Left cardiac atrium (tissue), 4 donors: ENCODE results near the gene DDX42. TPM values are rescaled to one million over a fixed set of nuclear protein-coding genes. Genes with fewer than 3 reads are reported as not detected.
"Not testable (repeated sequence)": the region's sequence is repeated elsewhere in the genome, so short reads cannot be mapped to it uniquely, and the experiment has no call there.

Experiments used
- ATAC-seq, 2 donors: fragments of 200-7000 bp; cut with Tn5 transposase; one replicate each; pipeline ENCODE4 v1.9.1; 2020; ENCODE audit warnings: mild to moderate bottlenecking in 2 of 2, moderate library complexity in 2 of 2
- DNase-seq: peaks from one replicate; pipeline ENCODE4 v3.0.0-alpha.2; 2020
- intact Hi-C, 2 donors: fragments of 100-400 bp; cut with DNase I; formaldehyde crosslinking; loops; one replicate each; pipeline versions ENCODE4 v1.14.1 to v1.15.1; 2022 to 2023
- total RNA-seq, 2 donors: library from RNA; stranded (reverse); fragmentation: NEBNext Ultra II Directional; extraction: Animal tissue kit (Norgen Biotek cat#: 25700); gene quantifications; one replicate each; pipeline ENCODE4 v1.2.1, GENCODE V29; 2021
- donor health status: DM: no; HTN: yes; CAD: no.
- donor health status: DM: no; HTN: yes; CAD: no; lungs with severe emphysema.
- donor health status: DM: yes; HTN: yes; CAD: no.
- donor health status: Dilated cardiomyopathy.

The DDX42 gene
- total RNA-seq, 2 donors from 2014 or later, result 45.2 to 74.2 TPM

DNA sequence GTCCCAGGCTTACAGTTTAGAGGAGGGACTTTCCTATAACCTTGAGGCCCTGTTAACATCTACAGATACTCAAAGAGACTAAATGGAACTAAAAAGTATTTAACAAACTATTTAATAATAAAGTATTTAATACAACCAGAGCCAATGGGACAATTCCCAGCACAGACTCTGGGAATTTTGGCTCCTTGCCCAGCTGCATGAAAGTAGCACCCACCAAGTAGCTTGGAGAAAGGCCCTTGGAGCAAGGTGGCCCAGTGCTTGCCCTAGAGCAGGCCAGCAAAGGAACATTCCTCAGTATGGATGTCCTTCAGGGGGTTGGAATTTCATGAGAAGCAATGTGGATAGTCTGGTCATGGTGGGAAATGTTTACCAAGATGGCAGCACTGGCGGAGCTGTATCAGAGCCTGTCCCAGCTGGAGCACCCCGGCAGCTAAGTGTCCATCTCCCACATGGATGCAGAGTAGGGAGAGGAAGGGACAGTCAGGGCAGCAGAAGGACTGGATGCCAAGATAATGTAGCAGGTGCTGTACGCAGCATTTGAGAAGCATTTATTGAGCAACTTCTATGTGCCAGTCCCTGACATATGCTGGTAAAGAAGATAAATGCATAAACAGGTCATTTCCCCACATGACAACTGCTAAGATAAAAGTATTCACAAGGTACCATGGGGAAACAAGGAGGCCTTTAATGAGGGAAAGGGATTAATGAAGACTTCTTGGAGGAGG is 73.7 kb downstream of the DDX42 start:
- DNase-seq (no peak), ATAC-seq (no peak)
- intact Hi-C loops, result no loop called here

DNA sequence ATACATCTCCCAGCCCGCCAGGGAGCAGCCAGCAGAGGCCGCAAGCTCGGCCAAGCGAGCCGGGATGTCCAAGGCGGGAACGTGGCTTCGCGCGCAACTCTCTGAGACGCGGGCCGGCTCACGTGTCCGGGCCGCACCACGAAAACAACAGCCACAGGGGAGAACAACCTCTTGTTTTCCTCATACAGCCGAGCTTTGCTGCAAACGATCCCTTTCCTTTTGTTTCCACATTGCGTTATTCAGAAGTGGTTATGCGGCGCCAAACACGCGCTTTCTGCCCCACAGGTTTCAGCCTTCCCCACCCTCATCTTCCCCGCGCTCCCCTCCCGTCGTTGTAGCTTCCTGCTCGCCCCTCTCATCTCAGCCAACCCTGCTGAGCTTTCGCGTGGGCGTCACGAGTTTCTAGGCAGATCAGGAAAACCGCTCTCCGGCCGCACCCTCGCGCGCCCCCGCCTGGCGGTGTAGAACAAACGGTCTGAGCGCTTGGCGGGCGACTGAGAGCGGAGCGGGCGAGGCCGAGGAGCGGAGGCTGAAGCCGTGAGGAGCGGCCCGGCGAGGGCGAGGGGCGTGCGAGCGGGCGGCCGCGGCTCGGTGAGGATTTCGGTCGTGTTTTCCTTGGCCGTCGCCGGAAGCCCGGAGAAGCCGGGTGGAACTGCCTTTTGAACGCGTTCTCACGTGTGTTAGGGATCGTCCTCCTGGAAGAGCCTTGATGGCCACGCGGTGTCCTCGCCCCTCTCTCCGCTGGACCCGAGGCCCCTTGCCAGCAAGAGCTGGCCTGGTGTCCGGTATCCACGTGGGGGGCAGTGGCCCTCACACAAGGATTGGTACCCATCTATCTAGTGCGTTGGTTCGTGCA is 75.1 kb downstream of the DDX42 start:
- intact Hi-C loops, result no loop called here
- peak; percentile 93 to 97 for ATAC-seq
- DNase-seq, result peak; percentile 95

DNA sequence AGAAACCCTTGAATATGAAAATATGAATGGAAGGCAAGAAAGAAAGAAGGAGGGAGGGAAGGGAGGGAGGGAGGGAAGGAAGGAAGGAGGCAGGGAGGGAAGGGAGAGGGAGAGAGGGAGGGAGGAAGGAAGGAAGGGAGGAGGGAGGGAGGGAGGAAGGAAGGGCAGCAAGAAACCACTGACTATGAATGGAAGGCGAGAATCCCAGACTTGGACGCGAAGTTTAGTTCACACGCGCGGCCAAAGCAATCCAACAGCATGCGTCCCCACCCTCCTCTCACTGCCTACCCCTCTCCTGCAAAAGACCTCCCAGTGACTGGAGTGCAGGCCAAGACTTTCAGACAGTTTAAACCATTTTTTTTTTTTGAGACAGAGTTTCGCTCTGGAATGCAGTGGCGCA is 76.4 kb downstream of the DDX42 start:
- ATAC-seq (no peak), DNase-seq (no peak)
- intact Hi-C loops, result no loop called here

DNA sequence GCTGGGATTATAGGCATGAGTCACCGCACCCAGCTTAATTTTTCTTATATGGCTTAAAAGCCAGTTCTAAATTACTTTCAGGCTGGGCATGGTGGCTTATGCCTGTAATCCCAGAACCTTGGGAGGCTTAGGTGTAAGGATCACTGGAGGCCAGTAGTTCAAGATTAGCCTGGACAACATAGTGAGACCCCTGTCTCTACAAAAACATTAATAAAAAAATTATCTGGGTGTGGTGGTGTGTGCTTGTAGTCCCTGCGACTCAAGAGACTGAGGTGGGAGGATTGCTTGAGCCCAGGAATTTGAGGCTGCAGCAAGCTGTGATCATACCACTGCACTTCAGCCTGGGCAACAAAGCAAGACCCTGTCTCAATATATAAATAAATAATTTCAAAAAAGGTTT is 79.3 kb downstream of the DDX42 start:
- ATAC-seq, result no peak
- intact Hi-C loops, result no loop called here

DNA sequence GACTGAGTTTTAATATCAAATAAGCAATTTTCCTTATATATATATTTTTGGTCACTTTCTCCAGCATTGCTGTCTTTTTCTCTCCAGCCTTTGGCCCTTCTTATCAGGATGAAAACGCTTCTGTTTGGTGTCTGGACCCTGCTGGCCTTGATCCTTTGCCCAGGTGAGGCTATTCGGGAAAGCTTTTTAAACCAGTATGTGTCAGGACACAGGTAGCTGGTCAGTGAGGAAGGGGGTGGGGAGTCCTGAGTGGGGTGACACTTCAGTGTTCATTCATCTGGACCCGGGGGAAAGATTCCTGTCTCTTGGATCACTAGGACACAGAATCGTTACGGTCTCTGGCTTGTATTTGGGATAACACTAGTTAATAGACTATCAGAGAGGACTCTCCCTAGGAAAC is 80.7 kb downstream of the DDX42 start:
- intact Hi-C loops, result no loop called here
- no peak for DNase-seq
- no peak for ATAC-seq

More for the DNA sequence above, 79.3 kb downstream of the DDX42 start:
- no peak for DNase-seq

DNA sequence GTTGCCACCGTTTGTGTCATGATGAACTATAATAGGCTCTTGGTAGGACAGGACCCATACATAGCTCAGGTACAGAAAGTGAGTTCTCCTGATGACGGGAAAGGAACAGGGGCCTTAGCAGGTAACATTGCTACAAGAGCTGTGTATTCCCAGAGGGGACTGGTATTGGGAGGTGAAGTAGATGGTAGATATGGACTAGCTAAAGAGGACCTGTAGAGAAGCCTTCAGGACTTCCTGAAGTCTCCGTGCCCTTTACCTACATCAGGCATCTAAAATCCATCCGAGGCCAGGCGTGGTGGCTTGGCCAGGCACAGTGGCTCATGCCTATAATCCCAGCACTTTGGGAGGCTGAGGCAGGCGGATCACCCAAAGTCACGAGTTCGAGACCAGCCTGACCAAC is 81.2 kb downstream of the DDX42 start:
- ATAC-seq (no peak), DNase-seq (no peak)
- intact Hi-C loops, result no loop called here

DNA sequence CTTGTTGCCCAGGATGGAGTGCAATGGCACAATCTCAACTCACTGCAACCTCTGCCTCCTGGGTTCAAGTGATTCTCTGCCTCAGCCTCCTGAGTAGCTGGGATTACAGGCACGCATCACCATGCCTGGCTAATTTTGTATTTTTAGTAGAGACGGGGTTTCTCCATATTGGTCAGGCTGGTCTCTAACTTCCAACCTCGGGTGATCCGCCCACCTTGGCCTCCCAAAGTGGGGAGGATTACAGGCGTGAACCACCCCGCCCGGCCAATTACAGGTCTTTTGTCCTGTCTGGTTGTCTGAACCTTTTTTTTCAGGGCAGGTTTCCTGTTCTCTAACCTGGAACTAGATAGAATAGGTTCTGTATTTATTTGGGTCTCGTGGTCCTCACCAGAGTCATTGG is 82.5 kb downstream of the DDX42 start:
- intact Hi-C loops, DNase-seq, ATAC-seq: not testable (repeated sequence)

DNA sequence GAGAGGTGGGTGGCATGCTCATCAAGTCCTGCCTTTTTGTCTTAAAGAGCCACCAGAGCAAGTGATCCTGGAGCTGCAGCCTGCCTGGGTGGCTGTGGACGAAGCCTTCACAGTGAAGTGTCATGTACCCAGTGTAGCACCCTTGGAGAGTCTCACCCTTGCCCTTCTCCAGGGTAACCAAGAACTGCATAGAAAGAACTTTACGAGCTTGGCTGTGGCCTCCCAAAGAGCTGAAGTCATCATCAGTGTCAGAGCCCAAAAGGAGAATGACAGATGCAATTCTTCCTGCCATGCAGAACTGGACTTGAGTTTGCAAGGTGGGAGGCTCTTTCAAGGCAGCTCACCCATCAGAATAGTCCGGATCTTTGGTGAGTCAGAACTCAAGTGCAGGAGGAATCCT is 85.3 kb downstream of the DDX42 start:
- ATAC-seq (no peak), DNase-seq (no peak)
- intact Hi-C loops, result no loop called here

DNA sequence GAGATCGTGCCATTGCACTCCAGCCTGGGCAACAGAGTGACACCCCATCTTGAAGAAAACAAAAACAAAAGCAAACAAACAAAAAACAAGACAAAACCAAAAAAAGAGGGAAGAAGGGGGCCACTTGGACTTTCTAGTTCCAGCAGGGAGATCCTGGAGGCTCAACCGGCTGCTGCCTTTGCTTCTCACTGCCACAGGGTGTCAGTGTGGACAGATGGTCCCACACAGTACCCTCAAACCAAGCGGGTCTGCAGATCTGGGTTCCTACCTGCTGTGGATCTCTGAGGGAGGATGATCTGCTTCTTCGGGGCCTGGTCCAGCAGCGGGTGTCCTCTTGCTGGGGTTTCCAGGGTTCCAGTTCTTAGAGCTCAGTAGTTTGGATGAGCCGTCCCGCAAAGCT is 92.7 kb downstream of the DDX42 start:
- intact Hi-C loops, ATAC-seq, DNase-seq: not testable (repeated sequence)

Other genes starting within 250 kb of the DDX42 start
- gene DCAF7, start 223.7 kb upstream of the DDX42 start, total RNA-seq, result 10 to 100 TPM; 43.5 to 49.5 TPM
- gene TACO1, start 173.3 kb upstream of the DDX42 start, total RNA-seq, result 10 to 100 TPM; 32.4 to 33.6 TPM
- 10 to 100 TPM; 38.2 to 45.3 TPM for gene MAP3K3, start 151.8 kb upstream of the DDX42 start, total RNA-seq
- 1 to 10 TPM; 6.6 to 9.6 TPM for gene LIMD2, start 74.0 kb upstream of the DDX42 start, total RNA-seq
- 10 to 100 TPM; 21.2 to 23.7 TPM for gene STRADA, start 32.4 kb upstream of the DDX42 start, total RNA-seq
- 100 to 1,000 TPM in 1 of 2 donors, 10 to 100 TPM in 1; 88.9 to 139 TPM for gene CCDC47, start 573 bp upstream of the DDX42 start, total RNA-seq
- 100 to 1,000 TPM; 122 to 143 TPM for gene PSMC5, start 53.3 kb downstream of the DDX42 start, total RNA-seq
- 10 to 100 TPM; 33.1 to 38.1 TPM for gene FTSJ3, start 53.5 kb downstream of the DDX42 start, total RNA-seq
- gene SMARCD2, start 68.5 kb downstream of the DDX42 start, total RNA-seq, result 10 to 100 TPM; 33.9 to 37.1 TPM
- not detected for gene CSH2, start 99.5 kb downstream of the DDX42 start, total RNA-seq
- gene GH2, start 107.8 kb downstream of the DDX42 start, total RNA-seq, result not detected
- not detected for gene CSH1, start 122.4 kb downstream of the DDX42 start, total RNA-seq
- not detected for gene CSHL1, start 137.1 kb downstream of the DDX42 start, total RNA-seq
- gene GH1, start 144.7 kb downstream of the DDX42 start, total RNA-seq, result not detected
- gene CD79B, start 158.2 kb downstream of the DDX42 start, total RNA-seq, result 1 to 10 TPM; 4.8 to 7.5 TPM
- gene SCN4A, start 198.7 kb downstream of the DDX42 start, total RNA-seq, result 1 to 10 TPM in 1 of 2 donors, under 1 TPM in 1; 0.41 to 1.0 TPM
- under 1 TPM; 0.24 to 0.35 TPM for gene PRR29, start 224.2 kb downstream of the DDX42 start, total RNA-seq
- gene ICAM2, start 246.5 kb downstream of the DDX42 start, total RNA-seq, result 10 to 100 TPM; 33.0 to 67.4 TPM